ENCODE results near the gene SFT2D2. TPM values are rescaled to one million over a fixed set of nuclear protein-coding genes. Genes with fewer than 3 reads are reported as not detected.

Gene SFT2D2
- polyA plus RNA-seq, 1 donor (not counting 4 experiments of a cell fraction or from before 2014, with no cell fraction given), result 27.6 TPM

DNA sequence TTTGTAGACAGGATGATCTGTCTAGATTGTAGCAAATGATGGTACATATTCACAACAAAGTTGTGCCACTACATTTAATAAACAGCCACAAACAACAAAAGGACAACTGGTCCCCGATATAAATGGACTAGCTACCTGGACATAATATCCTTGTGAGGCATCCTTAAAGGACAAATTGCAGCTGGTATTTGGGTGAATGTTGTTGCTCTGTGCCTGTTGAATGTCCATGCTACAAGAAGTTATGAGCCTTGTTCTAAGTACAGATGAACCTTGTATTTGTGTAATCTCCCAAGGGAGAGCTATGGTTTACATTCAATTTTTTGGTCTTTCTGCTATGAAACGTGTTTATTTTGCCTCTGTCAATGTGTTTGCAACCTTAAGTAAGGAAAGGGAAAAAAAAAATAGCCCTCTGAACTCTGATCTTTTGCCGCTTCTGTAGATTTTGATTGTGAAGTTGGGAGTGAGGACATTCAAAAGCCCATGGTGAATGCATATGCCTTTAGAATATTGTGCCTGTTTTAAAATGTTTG, 26.5 kb downstream of the SFT2D2 start:
- no peaks in the 10 kb centered on the region for H3K27me3 ChIP-seq (ENCODE audit: control insufficient read depth, extremely low read depth, insufficient read depth, low read length)
- no peaks in the 10 kb centered on the region for H4K20me1 ChIP-seq (ENCODE audit: control insufficient read depth, extremely low read depth, insufficient read depth, low read length)
- H3K4me2 ChIP-seq (ENCODE audit: control insufficient read depth, extremely low read depth, insufficient read depth, low read depth, low read length), result no peak overlapping the region
- H3K9ac ChIP-seq (ENCODE audit: control insufficient read depth, extremely low read depth, insufficient read depth, low read length), result no peak overlapping the region
- DNase-seq (ENCODE audit: low read depth, low spot score) (no peak), FAIRE-seq (peak; percentile 80)
- no peak for TF ChIP-seq EZH2 (IDR thresholded peaks at IDR 0.05; ENCODE audit: low read length)
- TF ChIP-seq CTCF (optimal IDR thresholded peaks at IDR 0.05 in 1 of 3, IDR thresholded peaks at IDR 0.05 in 1 of 3, conservative IDR thresholded peaks at IDR 0.05 in 1 of 3; ENCODE audit: extremely low read depth in 1 of 3, insufficient read depth in 2 of 3, low read length in 3 of 3), result no peak
- no peak overlapping the region for H3K27ac ChIP-seq (ENCODE audit: control insufficient read depth, insufficient read depth, low read length)
- H3K79me2 ChIP-seq (ENCODE audit: control insufficient read depth, insufficient read depth, low read length), result peaks cover 13% of the 10 kb centered on the region
- no peak overlapping the region for H2AFZ ChIP-seq (ENCODE audit: control insufficient read depth, low read length)
- dilution Hi-C loops (cut with MboI; ENCODE audit: extremely low pct_ligation_motif_present, low sequenced_read_pairs), result no loop called here
- H3K36me3 ChIP-seq (ENCODE audit: control insufficient read depth in 2 of 2, extremely low read depth in 1 of 2, insufficient read depth in 2 of 2, low read length in 2 of 2), result peaks cover 4 to 12% of the 10 kb centered on the region in 2 experiments
- peaks cover 2% of the 10 kb centered on the region for H3K9me3 ChIP-seq (ENCODE audit: control insufficient read depth, low read depth, low read length)
- H3K4me3 ChIP-seq (ENCODE audit: control insufficient read depth in 2 of 3, extremely low read depth in 1 of 3, insufficient read depth in 2 of 3, low read depth in 1 of 3, low read length in 3 of 3), result no peak overlapping the region
- no peaks in the 10 kb centered on the region for H3K9me1 ChIP-seq (ENCODE audit: control insufficient read depth, extremely low read depth, insufficient read depth, low read length)
- no peaks in the 10 kb centered on the region for H3K4me1 ChIP-seq (ENCODE audit: control insufficient read depth, extremely low read depth, insufficient read depth, low read length)

DNA sequence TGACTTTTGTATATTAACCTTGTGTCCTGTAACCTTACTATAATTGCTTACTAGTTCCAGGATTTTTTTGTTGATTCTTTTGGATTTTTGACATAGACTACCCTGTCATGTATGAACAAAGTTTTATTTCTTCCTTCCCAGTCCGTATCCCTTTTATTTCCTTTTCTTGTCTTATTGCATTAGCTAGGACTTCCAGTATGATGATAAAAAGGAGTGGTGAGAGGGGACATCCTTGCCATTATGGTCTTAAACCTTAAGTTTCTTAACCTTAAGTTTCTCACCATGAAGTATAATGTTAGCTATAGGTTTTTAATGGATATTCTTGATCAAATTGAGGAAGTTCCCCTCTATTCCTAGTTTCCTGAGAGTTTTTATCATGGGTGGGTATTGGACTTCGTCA, 30.4 kb downstream of the SFT2D2 start:
- Histone ChIP-seq H3K9ac (ENCODE audit: control insufficient read depth, extremely low read depth, insufficient read depth, low read length) (no peak overlapping the region), H3K79me2 (ENCODE audit: control insufficient read depth, insufficient read depth, low read length) (peaks cover 2% of the 10 kb centered on the region), H3K36me3 (ENCODE audit: control insufficient read depth in 2 of 2, extremely low read depth in 1 of 2, insufficient read depth in 2 of 2, low read length in 2 of 2) (no peaks in the 10 kb centered on the region), H3K9me3 (ENCODE audit: control insufficient read depth, low read depth, low read length) (peaks cover 2% of the 10 kb centered on the region), H3K4me1 (ENCODE audit: control insufficient read depth, extremely low read depth, insufficient read depth, low read length) (peaks cover 9% of the 10 kb centered on the region), H3K4me2 (ENCODE audit: control insufficient read depth, extremely low read depth, insufficient read depth, low read depth, low read length) (no peak overlapping the region), H3K27ac (ENCODE audit: control insufficient read depth, insufficient read depth, low read length) (no peak overlapping the region), H3K27me3 (ENCODE audit: control insufficient read depth, extremely low read depth, insufficient read depth, low read length) (no peaks in the 10 kb centered on the region), H3K9me1 (ENCODE audit: control insufficient read depth, extremely low read depth, insufficient read depth, low read length) (no peaks in the 10 kb centered on the region), H4K20me1 (ENCODE audit: control insufficient read depth, extremely low read depth, insufficient read depth, low read length) (no peaks in the 10 kb centered on the region), H3K4me3 (ENCODE audit: control insufficient read depth in 2 of 3, extremely low read depth in 1 of 3, insufficient read depth in 2 of 3, low read depth in 1 of 3, low read length in 3 of 3) (no peak overlapping the region), H2AFZ (ENCODE audit: control insufficient read depth, low read length) (no peak overlapping the region)
- FAIRE-seq (no peak), DNase-seq (ENCODE audit: low read depth, low spot score) (no peak)
- dilution Hi-C loops (cut with MboI; ENCODE audit: extremely low pct_ligation_motif_present, low sequenced_read_pairs), result no loop called here
- TF ChIP-seq EZH2 (IDR thresholded peaks at IDR 0.05; ENCODE audit: low read length) (no peak), CTCF (optimal IDR thresholded peaks at IDR 0.05 in 1 of 3, IDR thresholded peaks at IDR 0.05 in 1 of 3, conservative IDR thresholded peaks at IDR 0.05 in 1 of 3; ENCODE audit: extremely low read depth in 1 of 3, insufficient read depth in 2 of 3, low read length in 3 of 3) (no peak)

Data from keratinocyte (primary cell).